SK-N-SH treated with all-trans-retinoic acid at 6 μM for 48 hours (cell line): ENCODE measurements around the gene BRI3.

Experiments
- BACH2 ChIP-seq: fragments of 250-450 bp; sonication (Bioruptor Pico); IDR thresholded peaks from 2 replicates; pipeline ENCODE4 v1.9.0; 2021; ENCODE audit warnings: mild to moderate bottlenecking, borderline replicate concordance
- GLIS3 ChIP-seq: fragments of 250-450 bp; sonication (Bioruptor Pico); IDR thresholded peaks from 2 replicates; pipeline ENCODE4 v1.5.0; 2020; ENCODE audit warnings: mild to moderate bottlenecking, moderate library complexity
- OSR1 ChIP-seq: fragments of 250-450 bp; sonication (Bioruptor Pico); IDR thresholded peaks from 2 replicates; pipeline ENCODE4 v1.8.0; 2022; ENCODE audit warnings: moderate library complexity, mild to moderate bottlenecking, inconsistent platforms
- PPARA ChIP-seq: fragments of 250-450 bp; sonication (Bioruptor Pico); IDR thresholded peaks from 2 replicates; pipeline ENCODE4 v1.5.0; 2020; ENCODE audit warnings: mild to moderate bottlenecking, borderline replicate concordance
- RARB ChIP-seq: fragments of 250-450 bp; sonication (Bioruptor Pico); IDR thresholded peaks from 2 replicates; pipeline ENCODE4 v1.8.0; 2021; ENCODE audit warnings: mild to moderate bottlenecking, moderate library complexity
- TOX ChIP-seq: fragments of 250-450 bp; sonication (Bioruptor Pico); IDR thresholded peaks from 2 replicates; pipeline ENCODE4 v1.8.0; 2021; ENCODE audit warnings: mild to moderate bottlenecking, moderate library complexity, borderline replicate concordance
- TSHZ2 ChIP-seq: fragments of 250-450 bp; sonication (Bioruptor Pico); IDR thresholded peaks from 2 replicates; pipeline ENCODE4 v1.5.0; 2020; ENCODE audit warnings: mild to moderate bottlenecking, moderate library complexity
- ZC3H10 ChIP-seq: fragments of 250-450 bp; sonication (Bioruptor Pico); IDR thresholded peaks from 2 replicates; pipeline ENCODE4 v1.5.1; 2021; ENCODE audit warnings: mild to moderate bottlenecking, moderate library complexity
- ZFP30 ChIP-seq: fragments of 450-650 bp; formaldehyde crosslinking; IDR thresholded peaks from 2 replicates; pipeline ENCODE4 v1.5.0; 2022; ENCODE audit warnings: mild to moderate bottlenecking, moderate library complexity
- ZNF565 ChIP-seq: fragments of 450-650 bp; formaldehyde crosslinking; conservative IDR thresholded peaks from 2 replicates; pipeline ENCODE4 v1.5.0; 2020; ENCODE audit warnings: low read depth, mild to moderate bottlenecking, moderate library complexity
- ZNF8 ChIP-seq: fragments of 450-650 bp; formaldehyde crosslinking; IDR thresholded peaks from 2 replicates; pipeline ENCODE4 v1.5.0; 2020; ENCODE audit warnings: mild to moderate bottlenecking, moderate library complexity
- TF ChIP-seq, protein P1 (sequence below): fragments of 250-450 bp; sonication (Bioruptor Pico); IDR thresholded peaks from 2 replicates; pipeline ENCODE4 v1.5.1; 2021; ENCODE audit warnings: mild to moderate bottlenecking, moderate library complexity
- TF ChIP-seq, protein P2 (sequence below): fragments of 250-450 bp; sonication (Bioruptor Pico); IDR thresholded peaks from 2 replicates; pipeline ENCODE4 v1.8.0; 2020; ENCODE audit warnings: mild to moderate bottlenecking, moderate library complexity, borderline replicate concordance

DNA sequence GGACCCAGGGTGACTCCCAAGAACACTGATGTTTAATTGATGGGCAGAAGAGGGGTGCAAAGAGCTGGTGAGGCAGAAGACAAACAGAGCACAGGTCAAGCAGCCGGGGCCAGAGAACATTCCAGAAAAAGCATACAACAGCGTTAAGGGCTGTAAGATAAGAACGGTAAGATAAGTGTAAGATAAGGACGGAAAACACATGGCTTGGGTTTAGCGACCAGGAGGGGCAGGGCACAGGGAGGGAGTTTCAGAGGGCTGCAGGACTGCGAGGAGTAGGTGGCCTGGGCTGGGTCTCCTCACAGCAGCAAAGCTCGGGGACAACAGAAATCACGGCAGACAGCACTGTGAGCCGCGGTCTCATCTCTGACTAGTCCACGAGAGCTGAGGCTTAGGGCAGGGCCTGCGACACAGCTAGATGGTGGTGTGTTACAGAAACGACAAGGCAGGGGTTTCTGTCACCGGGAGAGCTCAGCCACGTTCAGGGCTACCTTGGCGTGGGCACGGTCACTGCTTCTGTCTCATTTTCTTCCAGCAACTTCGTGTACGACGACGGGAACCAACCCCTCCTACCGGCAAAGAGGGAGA is 24.6 kb downstream of the BRI3 start:
- TF ChIP-seq ZNF565 (CRISPR knock-in tag) (no peak), ZC3H10 (CRISPR knock-in tag) (no peak), PPARA (CRISPR knock-in tag) (no peak), TSHZ2 (CRISPR knock-in tag) (no peak), TOX (CRISPR knock-in tag) (no peak), OSR1 (CRISPR knock-in tag) (no peak), GLIS3 (no peak), BACH2 (CRISPR knock-in tag) (no peak), ZFP30 (CRISPR knock-in tag) (no peak), ZNF8 (no peak), RARB (no peak)
- TF ChIP-seq, protein P1, sequence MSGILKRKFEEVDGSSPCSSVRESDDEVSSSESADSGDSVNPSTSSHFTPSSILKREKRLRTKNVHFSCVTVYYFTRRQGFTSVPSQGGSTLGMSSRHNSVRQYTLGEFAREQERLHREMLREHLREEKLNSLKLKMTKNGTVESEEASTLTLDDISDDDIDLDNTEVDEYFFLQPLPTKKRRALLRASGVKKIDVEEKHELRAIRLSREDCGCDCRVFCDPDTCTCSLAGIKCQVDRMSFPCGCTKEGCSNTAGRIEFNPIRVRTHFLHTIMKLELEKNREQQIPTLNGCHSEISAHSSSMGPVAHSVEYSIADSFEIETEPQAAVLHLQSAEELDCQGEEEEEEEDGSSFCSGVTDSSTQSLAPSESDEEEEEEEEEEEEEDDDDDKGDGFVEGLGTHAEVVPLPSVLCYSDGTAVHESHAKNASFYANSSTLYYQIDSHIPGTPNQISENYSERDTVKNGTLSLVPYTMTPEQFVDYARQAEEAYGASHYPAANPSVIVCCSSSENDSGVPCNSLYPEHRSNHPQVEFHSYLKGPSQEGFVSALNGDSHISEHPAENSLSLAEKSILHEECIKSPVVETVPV (CRISPR knock-in tag), result no peak
- TF ChIP-seq, protein P2, sequence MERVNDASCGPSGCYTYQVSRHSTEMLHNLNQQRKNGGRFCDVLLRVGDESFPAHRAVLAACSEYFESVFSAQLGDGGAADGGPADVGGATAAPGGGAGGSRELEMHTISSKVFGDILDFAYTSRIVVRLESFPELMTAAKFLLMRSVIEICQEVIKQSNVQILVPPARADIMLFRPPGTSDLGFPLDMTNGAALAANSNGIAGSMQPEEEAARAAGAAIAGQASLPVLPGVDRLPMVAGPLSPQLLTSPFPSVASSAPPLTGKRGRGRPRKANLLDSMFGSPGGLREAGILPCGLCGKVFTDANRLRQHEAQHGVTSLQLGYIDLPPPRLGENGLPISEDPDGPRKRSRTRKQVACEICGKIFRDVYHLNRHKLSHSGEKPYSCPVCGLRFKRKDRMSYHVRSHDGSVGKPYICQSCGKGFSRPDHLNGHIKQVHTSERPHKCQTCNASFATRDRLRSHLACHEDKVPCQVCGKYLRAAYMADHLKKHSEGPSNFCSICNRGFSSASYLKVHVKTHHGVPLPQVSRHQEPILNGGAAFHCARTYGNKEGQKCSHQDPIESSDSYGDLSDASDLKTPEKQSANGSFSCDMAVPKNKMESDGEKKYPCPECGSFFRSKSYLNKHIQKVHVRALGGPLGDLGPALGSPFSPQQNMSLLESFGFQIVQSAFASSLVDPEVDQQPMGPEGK (CRISPR knock-in tag), result no peak
